GM18870 (cell line): Measurements from ENCODE around the gene ARHGEF6.

Source experiments
- ATAC-seq: cut with Tn5 transposase; IDR thresholded peaks from one replicate; pipeline ENCODE4 v1.9.1; 2021; ENCODE audit warnings: moderate library complexity; ENCODE audit not compliant: unreplicated experiment

The ARHGEF6 gene

GRCh38 chrX:136652822-136653723 lies 127.7 kb downstream of the ARHGEF6 start:
- ATAC-seq: no peak

GRCh38 chrX:136650811-136651210 lies 129.9 kb downstream of the ARHGEF6 start:
- ATAC-seq: no peak

DNA sequence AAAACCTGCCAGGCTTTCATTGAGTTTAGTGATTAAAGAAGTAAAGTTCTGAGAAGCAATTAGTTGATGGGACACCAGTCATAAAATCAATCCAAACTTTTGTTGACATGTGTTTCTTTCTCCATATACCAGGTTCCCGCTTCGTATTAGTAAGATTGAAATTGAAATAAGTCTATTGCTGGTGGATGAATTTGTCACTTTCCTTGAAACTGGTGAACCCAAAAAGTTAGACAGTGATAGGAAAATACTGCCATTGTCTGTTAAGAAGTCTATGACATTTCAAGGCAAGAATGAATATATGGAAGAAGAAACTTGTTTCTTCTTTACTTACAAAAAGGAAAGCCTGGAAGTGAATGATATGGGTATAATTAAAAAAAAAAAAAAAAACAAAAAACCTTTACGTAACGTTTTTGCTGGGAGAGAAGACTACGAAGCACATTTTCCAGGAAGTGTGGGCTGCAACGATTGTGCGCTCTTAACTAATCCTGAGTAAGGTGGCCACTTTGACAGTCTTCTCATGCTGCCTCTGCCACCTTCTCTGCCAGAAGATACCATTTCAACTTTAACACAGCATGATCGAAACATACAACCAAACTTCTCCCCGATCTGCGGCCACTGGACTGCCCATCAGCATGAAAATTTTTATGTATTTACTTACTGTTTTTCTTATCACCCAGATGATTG lies 132.9 kb downstream of the ARHGEF6 start, which contains the start of gene CD40LG:
Gene CD40LG, plus strand, starts transcription at position 482 of the 684 bp plus-strand sequence. Its CDS starts 91 bp downstream, at position 573.
- ATAC-seq: no peak

DNA sequence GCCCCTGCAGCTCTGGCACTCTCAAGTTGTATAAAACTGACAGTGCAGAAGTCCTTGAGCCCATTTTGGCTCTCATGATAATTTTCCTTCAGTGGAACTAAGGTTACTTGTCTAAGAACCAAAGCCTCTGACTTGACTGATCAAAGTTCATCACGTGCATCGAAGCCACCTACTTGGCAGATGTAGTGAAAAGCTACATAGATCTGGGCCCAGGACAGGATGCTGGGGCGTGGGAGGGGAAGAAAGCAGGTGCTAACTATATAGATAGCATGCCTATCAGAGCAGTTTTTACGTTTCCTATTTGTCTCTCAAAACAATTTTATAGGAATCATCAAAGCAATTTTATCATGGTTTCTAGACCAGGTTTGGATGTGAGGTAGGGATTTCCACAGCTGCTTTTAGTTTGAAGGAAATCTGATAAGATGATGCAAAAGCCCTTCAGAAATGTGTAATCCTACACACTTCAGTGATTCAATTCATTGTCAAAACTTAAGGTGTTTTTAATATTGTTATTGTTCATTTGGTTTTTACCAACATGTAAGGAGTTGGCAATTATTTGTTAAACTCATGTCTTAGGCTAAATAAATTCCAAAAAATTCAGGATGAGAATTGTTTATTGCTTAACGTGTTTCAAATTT lies 134.0 kb downstream of the ARHGEF6 start:
- no peak for ATAC-seq

GRCh38 chrX:136643243-136643642 lies 137.5 kb downstream of the ARHGEF6 start:
- no peak for ATAC-seq

DNA sequence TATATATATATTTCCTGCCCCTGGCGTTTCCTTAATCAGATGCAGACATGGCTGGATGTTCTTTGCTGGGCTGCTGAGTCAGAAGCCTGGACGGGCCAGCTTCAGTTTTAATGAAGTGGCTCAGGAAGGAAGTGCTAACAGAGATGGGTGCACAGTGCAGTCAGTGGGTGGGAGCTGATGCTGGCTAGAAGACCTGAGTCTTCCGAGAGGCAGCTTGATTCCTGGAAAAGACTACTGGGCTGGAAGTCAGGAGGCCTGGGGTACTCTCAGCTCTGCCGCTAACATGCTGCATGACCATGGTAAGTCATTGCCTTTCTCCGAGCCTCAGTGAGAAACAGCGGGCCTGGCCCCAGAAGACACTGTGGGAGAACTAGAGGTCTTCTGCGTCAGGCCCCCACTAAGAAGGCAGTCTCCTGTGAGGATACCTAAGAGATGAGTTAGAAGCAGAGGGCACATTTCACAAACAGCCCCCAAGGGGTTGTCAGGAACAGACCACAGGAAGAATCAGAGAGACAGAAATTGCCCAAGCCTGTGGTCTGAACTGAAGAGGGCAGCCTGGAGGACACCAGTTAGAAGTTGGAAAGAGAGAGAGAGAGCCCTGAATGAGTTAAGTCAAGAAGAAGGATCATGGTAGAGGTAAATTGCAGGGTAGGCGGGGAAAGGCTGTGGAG lies 141.1 kb downstream of the ARHGEF6 start:
- no peak for ATAC-seq

DNA sequence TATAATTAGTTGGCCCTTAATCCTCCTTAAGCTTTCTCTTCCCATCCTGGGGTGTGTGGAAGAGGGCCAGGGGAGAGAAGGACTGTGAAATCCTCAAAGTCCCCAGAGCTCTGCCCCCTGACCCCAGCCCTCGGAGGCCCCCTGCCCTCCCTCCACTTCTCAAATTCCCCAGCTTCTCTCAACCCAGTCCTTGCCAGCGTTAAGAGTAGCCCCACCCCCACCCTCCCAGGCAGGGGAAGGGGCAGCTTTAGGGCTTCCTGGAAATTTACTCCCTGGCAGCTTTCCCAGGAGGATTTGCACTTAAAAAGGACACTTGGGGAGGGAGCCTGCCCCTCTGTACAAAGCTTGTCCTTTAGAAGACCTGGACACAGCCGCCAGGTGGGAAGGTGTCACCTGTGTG lies 144.6 kb downstream of the ARHGEF6 start:
- ATAC-seq: no peak

GRCh38 chrX:136635235-136635634 lies 145.5 kb downstream of the ARHGEF6 start:
- ATAC-seq: peak; percentile 78

DNA sequence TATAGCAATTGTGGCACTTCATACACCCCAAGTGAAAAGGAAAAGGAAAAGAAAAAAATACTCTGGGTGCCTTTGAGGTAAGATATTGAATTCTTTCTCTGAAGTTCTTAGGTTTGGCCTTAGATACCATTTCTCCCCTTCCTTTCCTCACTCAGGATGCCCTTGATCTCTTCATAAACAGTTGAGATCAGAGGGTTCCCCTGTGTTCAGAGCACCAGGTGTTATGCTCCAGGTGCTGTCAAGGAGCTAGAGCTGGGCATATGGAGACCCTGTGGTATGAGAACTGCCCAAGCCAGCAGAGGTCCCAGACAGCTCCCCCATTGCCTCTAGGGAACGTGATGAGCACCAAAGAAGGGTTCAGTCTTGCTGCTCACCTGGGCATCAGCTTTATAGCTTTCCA lies 149.9 kb downstream of the ARHGEF6 start:
- no peak for ATAC-seq

DNA sequence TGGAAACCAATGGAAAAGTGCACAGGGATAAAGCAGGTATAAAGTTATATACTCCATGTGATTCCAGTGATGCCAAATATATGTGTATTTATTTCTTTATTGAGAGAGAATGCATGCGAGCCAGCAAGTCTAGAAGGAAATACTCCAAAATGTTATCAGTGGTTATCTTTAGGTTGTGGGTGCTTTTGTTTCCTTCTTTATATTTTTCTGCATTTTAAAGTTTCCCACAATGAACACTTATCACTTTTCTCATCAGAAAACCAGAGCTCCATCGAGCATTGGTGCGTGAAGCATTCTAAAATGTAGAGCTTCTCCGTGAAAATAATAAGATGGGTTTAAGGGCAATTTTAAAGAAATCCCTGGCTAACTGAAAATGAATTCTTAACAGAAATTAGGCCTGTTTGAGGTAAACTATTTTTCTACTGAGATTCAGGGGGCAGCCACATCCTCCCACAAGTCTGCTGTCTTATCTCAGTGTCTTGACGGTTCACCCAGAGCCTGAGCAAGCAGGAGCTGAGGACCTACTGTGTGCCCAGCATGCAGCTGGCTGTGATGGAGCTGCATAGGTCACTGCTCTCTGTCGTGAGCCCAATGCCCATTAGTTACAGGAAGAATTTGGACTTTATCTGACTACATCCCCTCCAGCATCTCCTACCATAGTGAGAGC lies 151.5 kb downstream of the ARHGEF6 start:
- ATAC-seq: no peak

DNA sequence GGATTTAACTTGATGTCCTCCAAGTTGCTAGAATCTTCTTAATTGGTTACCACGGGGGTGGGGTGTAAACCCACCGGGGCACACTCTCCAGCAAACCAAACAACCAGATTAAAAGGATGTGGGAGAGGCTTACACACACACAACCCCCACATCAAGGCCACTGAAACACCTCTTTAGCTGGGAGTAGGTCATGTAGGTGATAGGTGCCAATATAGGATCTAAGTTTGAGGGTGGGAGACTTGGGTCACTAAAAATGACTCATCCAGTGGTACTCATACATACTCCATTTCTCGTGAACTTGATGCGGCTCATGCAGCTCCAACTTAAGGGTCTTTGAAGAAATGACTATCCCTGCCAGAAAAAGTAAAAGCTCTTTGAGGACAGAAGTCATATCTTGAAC lies 153.3 kb downstream of the ARHGEF6 start:
- ATAC-seq: no peak

DNA sequence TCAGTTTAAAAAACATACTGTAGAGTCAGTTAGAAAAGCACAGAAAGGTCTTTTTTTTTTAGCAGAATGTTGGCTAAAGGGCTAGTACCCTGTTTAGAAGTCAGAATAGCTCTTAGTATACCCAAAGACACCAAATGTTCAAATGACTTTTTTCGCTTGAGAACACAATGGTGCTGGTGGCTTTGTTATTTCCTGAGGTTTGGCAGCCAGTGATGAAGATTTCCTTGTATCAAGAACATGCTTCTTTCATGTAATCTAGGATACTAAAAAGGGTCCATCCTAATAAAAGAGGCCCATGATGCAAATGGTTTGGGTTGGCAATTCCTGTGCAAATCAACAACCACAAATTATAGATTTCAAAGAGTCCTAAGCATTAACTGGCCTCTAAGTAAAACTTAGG lies 153.8 kb downstream of the ARHGEF6 start:
- no peak for ATAC-seq

DNA sequence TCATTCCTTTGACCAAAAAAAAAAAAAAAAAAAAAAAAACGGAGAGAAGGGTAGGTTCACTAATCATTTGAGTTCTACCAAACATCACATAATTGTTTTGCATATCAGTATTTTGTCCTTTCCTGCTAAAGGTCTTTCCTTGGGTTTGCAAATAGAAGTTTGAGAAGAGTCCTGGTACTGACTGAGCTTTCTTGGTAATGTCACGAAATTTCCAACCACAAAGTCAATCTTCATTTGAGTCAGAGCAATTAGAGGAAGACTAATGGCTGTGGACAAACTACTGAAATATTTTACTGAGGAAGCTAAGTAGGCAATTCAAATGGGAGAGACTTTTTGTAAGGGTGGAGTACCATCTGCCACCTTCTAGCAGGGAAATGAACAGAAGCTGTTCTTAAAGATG lies 154.5 kb downstream of the ARHGEF6 start:
- ATAC-seq: peak; percentile 74

GRCh38 chrX:136625246-136625645 lies 155.5 kb downstream of the ARHGEF6 start:
- no peak for ATAC-seq

DNA sequence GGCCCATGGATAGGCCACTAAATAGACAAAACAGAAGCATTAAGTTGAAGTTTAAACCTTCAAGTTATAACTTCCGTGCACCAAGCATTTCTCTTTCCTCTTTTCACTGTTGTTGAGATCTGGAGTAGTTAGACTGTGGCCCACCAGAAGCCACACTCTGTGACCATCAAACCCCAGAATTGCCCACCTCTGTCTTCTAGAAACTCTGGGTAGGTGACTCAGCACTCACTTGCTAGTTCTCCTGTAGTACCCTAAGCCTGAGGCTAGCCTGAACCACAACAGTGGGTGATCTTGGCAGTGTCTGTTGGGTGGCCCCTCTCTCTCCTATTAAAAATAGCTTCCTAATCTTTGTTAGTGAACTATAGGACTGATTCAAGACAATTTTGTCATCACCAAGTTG lies 157.3 kb downstream of the ARHGEF6 start:
- no peak for ATAC-seq

DNA sequence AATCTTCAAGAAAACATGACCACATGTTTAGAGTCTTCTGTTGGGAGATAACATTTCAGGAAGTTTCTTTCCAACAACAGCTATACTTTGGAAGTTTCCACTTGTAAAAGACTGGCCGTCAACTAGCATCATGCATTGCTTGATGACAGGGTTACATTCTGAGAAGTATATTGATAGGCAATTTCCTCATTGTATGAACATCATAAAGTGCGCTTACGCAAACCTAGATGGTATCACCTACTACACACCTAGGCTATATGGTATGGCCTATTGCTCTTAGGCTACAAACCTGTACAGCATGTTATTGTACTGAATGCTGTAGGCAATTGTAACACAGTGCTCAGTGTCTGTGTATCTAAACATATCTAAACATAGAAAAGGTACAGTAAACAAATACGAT lies 158.2 kb downstream of the ARHGEF6 start:
- no peak for ATAC-seq

- ATAC-seq: no peak
These were observed 160.0 kb downstream of the ARHGEF6 start for GRCh38 chrX:136620780-136621179.

DNA sequence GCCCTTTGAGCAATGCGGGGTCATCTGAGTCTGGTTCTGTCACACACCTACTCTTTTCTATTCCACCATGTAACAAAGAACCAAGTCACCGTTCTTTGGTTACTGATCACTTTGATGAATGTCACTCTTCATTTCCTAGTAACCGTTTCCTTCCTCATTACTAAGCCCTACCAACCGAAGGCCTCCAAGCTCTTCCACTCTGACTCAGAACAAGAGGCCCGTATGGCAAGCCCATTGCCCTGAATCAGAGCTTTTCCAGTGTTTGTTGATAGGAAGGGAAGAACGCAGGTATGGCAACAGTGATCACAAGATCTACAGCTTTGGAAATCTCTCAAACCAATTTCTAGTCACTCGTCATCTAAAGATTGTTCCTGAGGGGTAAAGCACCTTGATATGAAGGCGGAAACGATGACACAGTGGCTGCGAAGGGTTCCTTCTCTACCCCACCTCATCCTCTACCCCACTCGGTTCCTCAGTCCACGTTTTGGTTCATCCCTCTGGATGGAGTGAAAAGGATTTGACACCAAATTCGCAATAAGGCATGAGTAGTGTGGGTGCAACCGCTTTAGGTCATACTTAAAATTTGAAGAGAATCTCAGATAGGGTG lies 160.7 kb downstream of the ARHGEF6 start:
- ATAC-seq: no peak

DNA sequence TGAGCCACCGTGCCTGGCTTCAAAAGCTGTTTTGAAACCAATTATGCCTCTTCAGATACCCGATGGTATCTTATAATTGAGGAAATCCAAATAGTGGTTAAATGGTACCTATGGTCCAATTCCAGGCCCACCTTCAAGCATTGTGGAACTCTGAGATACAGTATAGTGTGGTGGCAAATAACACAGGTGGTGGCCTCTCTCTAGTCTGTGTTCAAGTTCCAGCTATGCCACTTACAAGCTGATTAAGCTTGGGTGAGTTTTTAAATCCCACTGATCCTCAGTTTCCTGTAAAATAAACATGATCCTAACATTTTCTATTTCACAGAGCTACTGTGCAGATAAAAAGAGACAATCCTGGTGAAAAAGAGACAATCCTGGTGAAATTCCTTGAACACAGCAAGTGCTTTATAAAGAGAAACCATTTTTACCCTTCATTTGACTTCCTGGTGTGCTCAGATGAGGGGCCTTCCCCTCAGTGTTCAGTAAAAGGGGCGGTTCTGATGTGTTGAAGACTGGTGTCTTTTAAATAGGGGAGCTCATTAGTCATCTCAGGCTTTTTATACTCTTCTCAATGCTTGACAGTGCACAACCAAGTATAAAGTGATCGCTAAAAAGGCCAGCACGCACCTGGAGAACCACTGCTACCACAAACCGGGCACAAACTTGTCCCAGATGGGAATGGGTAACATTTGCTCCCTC lies 163.6 kb downstream of the ARHGEF6 start:
- peak; percentile 84 for ATAC-seq
